ENCODE data around the gene SMC6.

DNA sequence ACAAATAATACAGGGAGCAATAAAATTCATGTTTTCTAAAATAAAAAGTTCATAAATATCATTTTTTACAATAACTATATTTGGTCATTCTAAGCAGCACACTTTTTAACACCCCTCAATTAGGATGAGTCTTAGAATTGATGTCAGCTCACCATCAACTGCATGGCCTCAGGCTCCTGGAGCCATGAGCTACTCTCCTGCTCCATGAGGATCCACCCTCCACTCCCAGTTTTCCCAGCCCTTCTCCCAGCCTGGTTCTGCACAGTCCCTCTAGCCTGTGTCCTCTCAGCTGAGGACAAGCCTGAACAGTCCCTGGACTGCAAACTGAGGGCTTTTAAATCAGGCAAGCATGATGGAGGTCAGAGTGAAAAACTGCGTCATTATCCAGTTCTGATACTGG lies 89.1 kb downstream of the SMC6 start:
- TF ChIP-seq POLR2AphosphoS5 (IDR thresholded peaks at IDR 0.05; ENCODE audit: low read depth, low read length) (no peak), REST (IDR thresholded peaks at IDR 0.05; ENCODE audit: insufficient read depth in 1 of 2, low read depth in 2 of 2, low read length in 2 of 2) (no peak)
